Activated CD4-positive, alpha-beta T cell treated with anti-CD3 and anti-CD28 coated beads, Interleukin-2, Interleukin-4, amounts not matched to agents 100 ng/mL and 50 ng/mL, durations not matched to agents 16 hours and 8 hours (primary cell): ENCODE results near the gene PISD.
"Not testable (repeated sequence)": the region's sequence is repeated elsewhere in the genome, so short reads cannot be mapped to it uniquely, and the experiment has no call there.

Experiments
- DNase-seq: peaks from one replicate; pipeline ENCODE4 v3.0.0-alpha.2; 2020; ENCODE audit warnings: low spot score

The PISD gene

GRCh38 chr22:31661851-31662667 is at the start of gene PISD:
PISD (minus strand) TSS chr22:31662215; CDS start chr22:31662208, 7 bp downstream.
- peak; percentile 97 for DNase-seq

- not testable (repeated sequence) for DNase-seq
These were observed 49.2 kb upstream of the PISD start for GRCh38 chr22:31711226-31711625.

DNA sequence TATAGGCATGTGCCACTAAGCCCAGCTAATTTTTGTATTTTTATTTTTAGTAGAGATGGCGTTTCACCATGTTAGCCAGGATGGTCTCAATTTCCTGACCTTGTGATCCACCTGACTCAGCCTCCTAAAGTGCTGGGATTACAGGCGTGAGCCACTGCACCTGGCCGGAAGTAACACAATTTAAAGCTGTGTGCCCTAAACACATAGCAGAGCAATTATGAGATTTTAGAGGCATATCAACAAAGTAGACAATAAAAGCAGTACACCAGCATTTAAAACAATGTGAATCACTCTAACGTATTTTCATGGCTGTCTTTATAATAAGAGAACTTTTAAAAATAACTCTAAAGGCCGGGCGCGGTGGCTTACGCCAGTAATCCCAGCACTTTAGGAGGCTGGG is 45.5 kb upstream of the PISD start:
- no peak for DNase-seq

GRCh38 chr22:31695423-31695822 is 33.4 kb upstream of the PISD start:
- DNase-seq, result no peak

DNA sequence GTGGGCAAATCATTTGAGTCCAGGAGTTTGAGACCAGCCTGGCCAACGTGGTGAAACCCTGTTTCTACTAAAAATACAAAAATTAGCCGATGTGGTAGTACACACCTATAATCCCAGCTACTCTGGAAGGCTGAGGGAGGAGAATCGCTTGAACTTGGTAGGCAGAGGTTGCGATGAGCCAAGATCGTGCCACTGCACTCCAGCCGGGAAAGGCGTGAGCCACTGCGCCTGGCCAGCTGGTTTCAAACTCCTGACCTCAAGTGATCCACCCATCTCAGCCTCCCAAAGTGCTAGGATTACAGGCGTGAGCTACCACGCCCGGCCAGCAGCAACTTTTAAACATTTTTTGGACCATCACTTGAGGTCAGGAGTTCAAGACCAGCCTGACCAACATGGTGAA is 32.0 kb upstream of the PISD start:
- not testable (repeated sequence) for DNase-seq

DNA sequence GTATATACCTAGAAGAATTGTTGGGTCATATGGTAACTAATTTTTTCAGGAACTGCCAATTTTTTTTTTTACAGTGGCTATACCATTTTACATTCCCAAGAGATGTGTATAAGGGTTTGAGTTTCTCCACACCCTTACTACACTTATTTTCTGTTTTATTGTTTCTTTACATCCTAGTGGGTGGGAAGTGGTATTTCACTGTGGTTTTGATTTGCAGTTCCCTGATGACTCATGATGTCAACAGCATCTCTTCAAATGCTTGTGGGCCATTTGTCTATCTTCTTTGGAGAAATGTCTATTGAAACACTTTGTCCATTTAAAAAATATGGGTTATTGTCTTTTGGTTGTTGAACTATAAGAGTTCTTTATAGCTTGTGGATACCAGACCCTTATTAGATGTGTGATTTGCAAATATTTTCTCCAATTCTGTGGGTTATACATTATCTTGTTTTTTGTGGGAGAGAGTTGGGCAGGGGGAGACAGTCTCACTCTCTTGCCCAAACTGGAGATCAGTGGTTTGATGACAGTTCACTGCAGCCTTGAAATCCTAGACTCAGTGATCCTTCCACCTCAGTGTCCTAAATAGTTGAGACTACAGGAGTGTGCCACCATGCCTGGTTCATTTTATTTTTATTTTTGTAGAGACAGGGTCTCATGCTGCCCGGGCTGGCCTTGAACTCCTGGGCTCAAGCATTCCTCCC is 30.3 kb upstream of the PISD start:
- DNase-seq, result peak; percentile 69

GRCh38 chr22:31691408-31691807 is 29.4 kb upstream of the PISD start:
- DNase-seq, result no peak

DNA sequence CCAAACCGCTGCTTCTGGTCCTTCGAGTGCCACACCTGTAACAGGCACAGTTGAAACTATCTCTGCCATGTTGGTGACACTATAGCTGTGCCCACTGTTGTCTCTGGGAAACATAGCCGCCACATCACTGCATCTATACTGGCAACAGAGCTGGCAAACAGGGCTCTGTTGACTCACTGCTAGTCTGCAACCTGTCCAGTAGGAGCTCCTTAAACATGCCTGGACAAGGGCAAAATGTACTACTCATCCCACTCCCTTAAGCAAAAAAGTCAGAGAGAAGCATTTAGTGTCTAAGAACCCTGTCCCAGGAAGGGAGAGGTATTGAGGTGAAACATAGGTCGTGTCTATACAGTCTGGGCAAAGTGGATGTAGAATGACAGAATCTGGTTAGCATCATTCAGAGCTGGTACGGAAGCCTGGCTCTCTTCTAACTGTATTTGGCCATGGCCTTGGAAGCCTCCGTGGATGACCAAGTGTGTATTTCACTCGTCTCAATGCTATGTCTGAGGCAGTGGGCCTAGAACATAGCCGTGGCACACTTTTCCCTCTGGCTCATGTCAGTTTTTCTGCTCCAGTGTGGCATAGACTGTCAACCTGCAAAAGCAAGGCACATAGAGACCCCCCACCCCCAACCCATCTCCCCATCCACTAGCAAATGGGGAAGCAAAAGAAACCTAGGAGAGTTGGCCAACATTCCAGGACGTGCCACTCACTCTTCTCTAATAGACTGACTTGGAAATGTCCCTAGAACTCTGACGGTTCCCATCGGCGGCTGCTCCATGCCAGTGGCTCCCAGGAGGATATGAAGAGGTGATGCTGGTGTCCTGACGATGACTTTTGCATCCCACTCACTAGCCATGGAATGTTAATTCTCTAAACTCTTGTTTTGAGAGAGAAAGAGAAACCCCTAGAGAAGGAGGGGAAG is 21.4 kb upstream of the PISD start:
- DNase-seq, result no peak

- no peak for DNase-seq
These were observed 20.7 kb upstream of the PISD start for GRCh38 chr22:31682751-31683150.

DNA sequence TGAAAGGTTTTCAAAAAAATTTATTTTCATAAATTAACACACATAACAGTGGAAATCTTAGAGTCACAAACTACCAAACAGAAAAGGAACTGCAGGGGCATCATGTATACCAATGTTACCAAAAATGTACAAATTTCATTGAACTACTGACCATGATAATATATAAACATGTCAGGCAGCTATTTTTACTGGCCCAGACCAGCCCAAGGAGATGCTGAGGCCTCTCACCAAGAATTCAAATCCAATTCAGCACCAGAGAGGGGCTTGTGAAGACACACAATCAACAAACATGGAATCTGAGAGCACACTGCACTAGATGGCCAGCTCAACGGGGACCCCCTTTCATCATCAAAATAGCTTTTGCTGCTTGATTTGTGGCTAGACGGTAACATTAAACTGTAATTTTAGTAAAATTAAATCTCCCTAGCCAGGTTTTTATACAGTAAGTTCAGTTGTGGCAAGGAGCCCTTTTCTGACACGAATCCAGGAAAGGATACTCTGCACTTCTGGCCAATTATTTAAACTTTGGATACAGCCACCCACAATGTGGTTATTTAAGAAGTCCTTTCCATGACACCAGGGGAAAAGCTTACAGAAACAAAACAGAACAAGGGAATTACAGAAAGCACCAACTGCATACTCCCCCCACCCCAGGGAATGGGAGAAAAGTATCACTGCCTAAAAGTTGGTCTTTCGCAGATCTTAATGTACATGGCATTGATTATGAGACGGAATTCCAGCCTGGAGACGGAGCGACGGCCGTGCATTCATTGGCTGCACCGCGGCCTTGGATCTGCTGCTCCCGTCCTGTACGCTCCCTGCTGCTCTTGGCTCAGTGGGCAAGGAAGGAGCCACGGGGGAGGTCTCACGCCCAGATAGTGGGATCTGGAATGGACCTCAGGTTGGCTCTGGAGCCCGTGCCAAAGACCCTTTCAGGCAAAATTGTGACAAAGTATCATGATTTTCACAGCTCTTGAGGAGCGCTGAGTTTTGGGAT is 19.6 kb upstream of the PISD start:
- no peak for DNase-seq

GRCh38 chr22:31680861-31681341 is 18.9 kb upstream of the PISD start:
- no peak for DNase-seq

- no peak for DNase-seq
These were observed 16.7 kb upstream of the PISD start for GRCh38 chr22:31678748-31679147.

- DNase-seq, result peak; percentile 94
These were observed 14.7 kb upstream of the PISD start for GRCh38 chr22:31676700-31677099.

DNA sequence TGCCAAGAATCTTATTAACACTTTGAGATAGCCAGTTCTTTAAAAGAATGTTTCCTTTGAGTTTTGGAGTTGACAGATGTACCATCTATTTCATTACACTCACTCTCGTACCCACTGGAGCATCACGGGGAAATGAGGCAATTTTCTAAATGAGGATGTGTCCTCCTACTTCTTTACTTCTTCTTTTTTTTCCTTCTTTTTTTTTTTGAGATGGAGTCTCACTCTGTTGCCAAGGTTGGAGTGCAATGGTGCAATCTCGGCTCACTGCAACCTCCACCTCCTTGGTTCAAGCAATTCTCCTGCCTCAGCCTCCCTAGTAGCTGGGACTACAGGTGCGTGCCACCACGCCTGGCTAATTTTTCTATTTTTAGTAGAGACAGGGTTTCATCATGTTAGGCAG is 12.2 kb upstream of the PISD start:
- DNase-seq, result not testable (repeated sequence)

GRCh38 chr22:31668849-31669248 is 6.8 kb upstream of the PISD start:
- not testable (repeated sequence) for DNase-seq

GRCh38 chr22:31662668-31663037 is 638 bp upstream of the PISD start:
- no peak for DNase-seq

DNA sequence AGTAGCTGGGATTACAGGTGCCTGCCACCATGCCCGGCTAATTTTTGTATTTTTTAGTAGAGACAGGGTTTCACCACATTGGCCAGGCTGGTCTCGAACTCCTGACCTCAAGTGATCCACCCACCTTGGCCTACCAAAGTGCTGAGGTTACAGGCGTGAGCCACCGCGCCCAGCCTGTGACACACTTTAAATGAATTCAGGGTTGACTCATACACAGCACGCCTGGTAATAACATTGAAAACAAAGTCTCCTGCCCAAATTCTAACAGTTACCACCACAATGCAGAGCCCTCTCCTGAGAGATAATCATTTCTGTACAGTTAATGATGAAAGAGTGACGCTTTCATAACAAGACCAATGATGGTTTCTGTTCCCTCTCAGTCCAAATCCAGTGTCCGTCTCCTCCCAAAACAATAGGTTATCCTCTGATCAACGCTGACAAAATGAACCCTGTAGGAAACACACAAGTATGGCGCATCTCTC is 1.1 kb downstream of the PISD start:
- DNase-seq, result peak; percentile 77

DNA sequence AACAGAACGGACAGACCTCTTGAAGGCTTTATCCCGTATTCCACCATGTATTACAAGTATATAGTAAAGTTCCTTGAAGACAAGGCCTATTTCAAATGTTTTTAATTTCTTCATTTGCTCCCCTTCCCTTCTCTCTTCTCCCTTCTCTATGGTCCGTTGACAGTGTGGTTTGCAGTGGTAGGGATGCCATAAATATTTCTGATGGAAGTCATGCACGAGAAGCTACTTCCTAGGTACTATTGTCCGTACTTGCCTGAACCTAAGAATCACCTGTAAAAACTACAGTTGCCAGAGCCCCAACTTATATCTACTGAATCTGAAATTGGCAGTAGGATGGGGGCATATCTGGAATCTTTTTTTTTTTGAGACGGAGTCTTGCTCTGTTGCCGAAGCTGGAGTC is 2.8 kb downstream of the PISD start:
- no peak for DNase-seq

GRCh38 chr22:31654408-31654807 is 7.6 kb downstream of the PISD start:
- DNase-seq, result no peak

- DNase-seq, result no peak
These were observed 8.1 kb downstream of the PISD start for GRCh38 chr22:31653944-31654343.
